AG09309 (cell line): ENCODE measurements around the gene KCNIP1.
"Not testable (repeated sequence)": the region's sequence is repeated elsewhere in the genome, so short reads cannot be mapped to it uniquely, and the experiment has no call there.

Experiments used
- DNase-seq: peaks from one replicate; pipeline ENCODE4 v3.0.0-alpha.2; 2010; ENCODE audit warnings: low read depth
- H3K4me3 ChIP-seq: 2 replicates; pipeline ENCODE4 v1.5.1; 2011; ENCODE audit warnings: mild to moderate bottlenecking, low read depth, low read length, moderate library complexity; ENCODE audit not compliant: control insufficient read depth
- CTCF ChIP-seq: IDR thresholded peaks from 2 replicates; pipeline ENCODE4 v1.5.1; 2011; ENCODE audit warnings: mild to moderate bottlenecking, low read depth, low read length, inconsistent platforms; ENCODE audit not compliant: insufficient read depth, control insufficient read depth; ENCODE audit errors: missing control alignments

KCNIP1 gene

DNA sequence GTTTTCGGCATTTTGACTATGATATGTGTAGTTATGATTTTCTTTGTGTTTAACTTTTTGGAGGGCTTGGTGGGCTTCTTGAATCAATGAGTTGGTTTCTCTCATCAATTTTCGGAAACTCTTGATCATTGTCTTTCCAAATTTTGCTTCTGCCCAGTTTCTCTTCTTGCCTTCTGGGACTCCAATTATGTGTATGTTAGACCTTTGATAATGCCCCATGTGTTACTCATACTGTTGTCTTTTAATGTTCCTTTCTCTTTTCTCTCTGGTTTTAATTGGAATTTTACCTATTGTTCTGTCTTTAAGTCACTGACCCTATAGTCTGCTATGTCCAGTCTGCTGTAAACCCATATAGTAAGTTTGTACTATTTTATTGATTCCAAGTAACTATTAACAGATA, 41.5 kb downstream of the KCNIP1 start:
- no peak for TF ChIP-seq CTCF
- no peak overlapping the region for H3K4me3 ChIP-seq
- DNase-seq: no peak

- no peak overlapping the region for H3K4me3 ChIP-seq
- no peak for DNase-seq
Measured at GRCh38 chr5:170545811-170546210, 42.0 kb downstream of the KCNIP1 start.

GRCh38 chr5:170546282-170546681, 42.5 kb downstream of the KCNIP1 start:
- no peak for TF ChIP-seq CTCF
- H3K4me3 ChIP-seq: no peak overlapping the region
- DNase-seq: no peak

More at GRCh38 chr5:170545811-170546210, 42.0 kb downstream of the KCNIP1 start:
- TF ChIP-seq CTCF: no peak

DNA sequence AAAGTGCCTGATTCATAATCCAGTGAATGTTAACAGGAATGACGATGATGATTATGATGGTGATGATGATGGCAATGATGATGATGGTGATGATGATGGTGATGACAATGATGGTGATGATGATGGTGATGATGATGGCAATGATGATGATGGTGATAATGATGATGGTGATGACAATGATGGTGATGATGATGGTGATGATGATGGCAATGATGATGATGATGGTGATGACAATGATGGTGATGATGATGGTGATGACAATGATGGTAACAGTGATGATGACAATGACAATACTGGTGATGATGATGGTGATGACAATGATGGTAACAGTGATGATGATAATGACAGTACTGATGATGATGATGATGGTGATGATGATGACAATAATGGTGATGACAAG, 46.6 kb downstream of the KCNIP1 start:
- DNase-seq, H3K4me3 ChIP-seq: not testable (repeated sequence)

- no peak for DNase-seq
- TF ChIP-seq CTCF: no peak
Measured at GRCh38 chr5:170551076-170551475, 47.3 kb downstream of the KCNIP1 start.

GRCh38 chr5:170551622-170552021, 47.8 kb downstream of the KCNIP1 start:
- no peak for DNase-seq
- no peak for TF ChIP-seq CTCF
- H3K4me3 ChIP-seq: no peak overlapping the region

More at GRCh38 chr5:170551076-170551475, 47.3 kb downstream of the KCNIP1 start:
- no peak overlapping the region for H3K4me3 ChIP-seq

GRCh38 chr5:170552621-170553115, 48.8 kb downstream of the KCNIP1 start:
- TF ChIP-seq CTCF: no peak
- H3K4me3 ChIP-seq: no peak overlapping the region
- DNase-seq: no peak
